Epithelial cell of esophagus (primary cell): Measurements from ENCODE around the gene ZNF319.
"Not testable (repeated sequence)": the region's sequence is repeated elsewhere in the genome, so short reads cannot be mapped to it uniquely, and the experiment has no call there.

Experiments
- DNase-seq: peaks from one replicate; pipeline ENCODE4 v3.0.0; 2010; ENCODE audit warnings: low read depth
- H3K4me3 ChIP-seq: 2 replicates; pipeline ENCODE4 v1.5.1; 2011; ENCODE audit warnings: mild to moderate bottlenecking, low read length, control low read depth
- CTCF ChIP-seq: IDR thresholded peaks from 2 replicates; pipeline ENCODE4 v1.5.1; 2011; ENCODE audit warnings: low read depth, mild to moderate bottlenecking, low read length, control low read depth, inconsistent platforms; ENCODE audit not compliant: insufficient read depth; ENCODE audit errors: missing control alignments

Gene ZNF319

GRCh38 chr16:57984443-57985203 is 15.8 kb downstream of the ZNF319 start:
- TF ChIP-seq CTCF: no peak
- H3K4me3 ChIP-seq: peak overlapping the region; percentile 75
- peak; percentile 95 for DNase-seq

- DNase-seq: no peak
- no peak for TF ChIP-seq CTCF
- no peak overlapping the region for H3K4me3 ChIP-seq
Measured at GRCh38 chr16:57982385-57982784, 18.1 kb downstream of the ZNF319 start.

- no peak for TF ChIP-seq CTCF
- no peak for DNase-seq
- no peak overlapping the region for H3K4me3 ChIP-seq
Measured at GRCh38 chr16:57981636-57982035, 18.8 kb downstream of the ZNF319 start.

- TF ChIP-seq CTCF: no peak
- no peak for DNase-seq
- no peak overlapping the region for H3K4me3 ChIP-seq
Measured at GRCh38 chr16:57979006-57979585, 21.4 kb downstream of the ZNF319 start.

GRCh38 chr16:57978070-57978465 is 22.4 kb downstream of the ZNF319 start:
- not testable (repeated sequence) for H3K4me3 ChIP-seq, DNase-seq

GRCh38 chr16:57977418-57978069 is 22.9 kb downstream of the ZNF319 start:
- no peak for DNase-seq
- H3K4me3 ChIP-seq: no peak overlapping the region
- TF ChIP-seq CTCF: no peak

- TF ChIP-seq CTCF: no peak
- peak; percentile 54 for DNase-seq
- no peak overlapping the region for H3K4me3 ChIP-seq
Measured at GRCh38 chr16:57976331-57976796, 24.1 kb downstream of the ZNF319 start.
